ENCODE data around the gene EXOC6. TPM values are rescaled to one million over a fixed set of nuclear protein-coding genes. Genes with fewer than 3 reads are reported as not detected.
"Not testable (repeated sequence)": the region's sequence is repeated elsewhere in the genome, so short reads cannot be mapped to it uniquely, and the experiment has no call there.

EXOC6 gene
- total RNA-seq, 1 donor from 2014 or later: 113 TPM

- no peak for FAIRE-seq
- no peak for DNase-seq (ENCODE audit: low spot score in 2 of 2)
Measured at GRCh38 chr10:92929896-92930295, 81.6 kb downstream of the EXOC6 start.

- no peak for FAIRE-seq
- DNase-seq (ENCODE audit: low spot score in 2 of 2): no peak
Measured at GRCh38 chr10:92931597-92931996, 83.3 kb downstream of the EXOC6 start.

GRCh38 chr10:92937876-92938275, 89.6 kb downstream of the EXOC6 start:
- DNase-seq (ENCODE audit: low spot score in 2 of 2) (no peak), FAIRE-seq (no peak)

- FAIRE-seq (no peak), DNase-seq (ENCODE audit: low spot score in 2 of 2) (no peak)
Measured at GRCh38 chr10:92938841-92939240, 90.5 kb downstream of the EXOC6 start.

- FAIRE-seq (no peak), DNase-seq (ENCODE audit: low spot score in 2 of 2) (no peak)
Measured at GRCh38 chr10:92942226-92942625, 93.9 kb downstream of the EXOC6 start.

GRCh38 chr10:92946491-92946890, 98.2 kb downstream of the EXOC6 start:
- FAIRE-seq: no peak
- DNase-seq (ENCODE audit: low spot score in 2 of 2): no peak

- DNase-seq (ENCODE audit: low spot score in 2 of 2); FAIRE-seq: not testable (repeated sequence)
Measured at GRCh38 chr10:92952573-92952972, 104.3 kb downstream of the EXOC6 start.

GRCh38 chr10:92957223-92958010, 109.1 kb downstream of the EXOC6 start:
- FAIRE-seq (no peak), DNase-seq (ENCODE audit: low spot score in 2 of 2) (no peak)

- no peak for DNase-seq (ENCODE audit: low spot score in 2 of 2)
- FAIRE-seq: no peak
Measured at GRCh38 chr10:92961638-92962037, 113.3 kb downstream of the EXOC6 start.

GRCh38 chr10:92965314-92965713, 117.0 kb downstream of the EXOC6 start:
- no peak for DNase-seq (ENCODE audit: low spot score in 2 of 2)
- peak; percentile 71 for FAIRE-seq

- DNase-seq (ENCODE audit: low spot score in 2 of 2) (no peak), FAIRE-seq (no peak)
Measured at GRCh38 chr10:92967641-92968040, 119.3 kb downstream of the EXOC6 start.

GRCh38 chr10:92969151-92969550, 120.8 kb downstream of the EXOC6 start:
- FAIRE-seq (no peak), DNase-seq (ENCODE audit: low spot score in 2 of 2) (no peak)

GRCh38 chr10:92970301-92971070, 122.2 kb downstream of the EXOC6 start:
- DNase-seq (ENCODE audit: low spot score in 2 of 2) (no peak), FAIRE-seq (no peak)

- no peak for FAIRE-seq
- DNase-seq (ENCODE audit: low spot score in 2 of 2): no peak
Measured at GRCh38 chr10:92972066-92972870, 123.9 kb downstream of the EXOC6 start.

- FAIRE-seq (no peak), DNase-seq (ENCODE audit: low spot score in 2 of 2) (no peak)
Measured at GRCh38 chr10:92972886-92973285, 124.6 kb downstream of the EXOC6 start.

GRCh38 chr10:92976278-92976677, 128.0 kb downstream of the EXOC6 start:
- not testable (repeated sequence) for DNase-seq (ENCODE audit: low spot score in 2 of 2); FAIRE-seq

- FAIRE-seq (no peak), DNase-seq (ENCODE audit: low spot score in 2 of 2) (no peak)
Measured at GRCh38 chr10:92989250-92989649, 140.9 kb downstream of the EXOC6 start.

- FAIRE-seq: no peak
- DNase-seq (ENCODE audit: low spot score in 2 of 2): no peak
Measured at GRCh38 chr10:92990615-92991014, 142.3 kb downstream of the EXOC6 start.

GRCh38 chr10:92991513-92991912, 143.2 kb downstream of the EXOC6 start:
- DNase-seq (ENCODE audit: low spot score in 2 of 2): no peak
- FAIRE-seq: no peak

- FAIRE-seq (no peak), DNase-seq (ENCODE audit: low spot score in 2 of 2) (no peak)
Measured at GRCh38 chr10:92993699-92994272, 145.5 kb downstream of the EXOC6 start.

GRCh38 chr10:92995509-92995908, 147.2 kb downstream of the EXOC6 start:
- FAIRE-seq: no peak

More at GRCh38 chr10:92995509-92995908, 147.2 kb downstream of the EXOC6 start:
- no peak for DNase-seq (ENCODE audit: low spot score in 2 of 2)
